Mesothelial cell of epicardium (in vitro differentiated cells): ENCODE data around the gene GTF2H4. TPM values are rescaled to one million over a fixed set of nuclear protein-coding genes. Genes with fewer than 3 reads are reported as not detected.

Experiments used
- DNase-seq, 2 experiments: peaks; one replicate each; pipeline ENCODE4 v3.0.0; 2021; ENCODE audit warnings: low spot score in 2 of 2; ENCODE audit not compliant: unreplicated experiment in 2 of 2
- H3K27ac Mint-ChIP-seq: 2 replicates; pipeline ENCODE4 v1.8.0; 2021; ENCODE audit warnings: mixed read lengths
- H3K27me3 Mint-ChIP-seq: 2 replicates; pipeline ENCODE4 v1.8.0; 2021; ENCODE audit warnings: low read depth, mixed read lengths
- H3K36me3 Mint-ChIP-seq: 2 replicates; pipeline ENCODE4 v1.8.0; 2021; ENCODE audit warnings: mixed read lengths
- H3K4me1 Mint-ChIP-seq: 2 replicates; pipeline ENCODE4 v1.8.0; 2021; ENCODE audit warnings: mixed read lengths
- H3K4me3 Mint-ChIP-seq: 2 replicates; pipeline ENCODE4 v1.8.0; 2021; ENCODE audit warnings: mild to moderate bottlenecking, moderate library complexity, mixed read lengths
- H3K9me3 Mint-ChIP-seq: 2 replicates; pipeline ENCODE4 v1.8.0; 2021; ENCODE audit warnings: mixed read lengths
- CTCF ChIP-seq: fragments of 200-600 bp; sonication (generic); IDR thresholded peaks from one replicate; pipeline ENCODE4 v1.5.0; 2021; ENCODE audit warnings: antibody characterized with exemption; ENCODE audit not compliant: unreplicated experiment
- total RNA-seq: library from RNA; stranded (reverse); gene quantifications from 3 replicates; pipeline ENCODE4 v1.2.1, GENCODE V29; 2021

Gene GTF2H4
- total RNA-seq, 1 donor from 2014 or later, result 62.1 TPM

- Mint-ChIP-seq H3K36me3 (peaks cover 40% of the 10 kb centered on the region), H3K27me3 (no peaks in the 10 kb centered on the region), H3K9me3 (no peaks in the 10 kb centered on the region), H3K4me1 (peaks cover 10% of the 10 kb centered on the region), H3K4me3 (no peak overlapping the region), H3K27ac (no peak overlapping the region)
- DNase-seq, result no peak
- TF ChIP-seq CTCF, result no peak
These were observed 14.3 kb upstream of the GTF2H4 start for GRCh38 chr6:30893666-30894065.

GRCh38 chr6:30894381-30894780 is 13.6 kb upstream of the GTF2H4 start:
- no peak for TF ChIP-seq CTCF
- H3K9me3 Mint-ChIP-seq, result no peaks in the 10 kb centered on the region
- H3K27me3 Mint-ChIP-seq, result no peaks in the 10 kb centered on the region
- H3K36me3 Mint-ChIP-seq, result peaks cover 42% of the 10 kb centered on the region
- no peak overlapping the region for H3K4me3 Mint-ChIP-seq
- H3K4me1 Mint-ChIP-seq, result peaks cover 10% of the 10 kb centered on the region
- no peak for DNase-seq
- H3K27ac Mint-ChIP-seq, result no peak overlapping the region

GRCh38 chr6:30894935-30895334 is 13.1 kb upstream of the GTF2H4 start:
- Mint-ChIP-seq H3K9me3 (no peaks in the 10 kb centered on the region), H3K36me3 (peaks cover 39% of the 10 kb centered on the region), H3K4me1 (peaks cover 6% of the 10 kb centered on the region), H3K27ac (no peak overlapping the region), H3K4me3 (no peak overlapping the region), H3K27me3 (no peaks in the 10 kb centered on the region)
- no peak for TF ChIP-seq CTCF
- DNase-seq, result no peak

GRCh38 chr6:30895343-30895742 is 12.7 kb upstream of the GTF2H4 start:
- TF ChIP-seq CTCF, result no peak
- H3K36me3 Mint-ChIP-seq, result peaks cover 39% of the 10 kb centered on the region
- H3K4me3 Mint-ChIP-seq, result no peak overlapping the region
- H3K27me3 Mint-ChIP-seq, result no peaks in the 10 kb centered on the region
- H3K4me1 Mint-ChIP-seq, result peaks cover 2% of the 10 kb centered on the region
- DNase-seq, result no peak
- no peaks in the 10 kb centered on the region for H3K9me3 Mint-ChIP-seq
- no peak overlapping the region for H3K27ac Mint-ChIP-seq

- Mint-ChIP-seq H3K4me1 (no peaks in the 10 kb centered on the region), H3K27ac (no peak overlapping the region), H3K27me3 (no peaks in the 10 kb centered on the region), H3K4me3 (no peak overlapping the region), H3K9me3 (no peaks in the 10 kb centered on the region), H3K36me3 (peaks cover 36% of the 10 kb centered on the region)
- no peak for TF ChIP-seq CTCF
- DNase-seq, result no peak
These were observed 11.5 kb upstream of the GTF2H4 start for GRCh38 chr6:30896541-30896940.

- Mint-ChIP-seq H3K27ac (no peak overlapping the region), H3K36me3 (peaks cover 30% of the 10 kb centered on the region), H3K4me3 (no peak overlapping the region), H3K4me1 (no peaks in the 10 kb centered on the region), H3K9me3 (no peaks in the 10 kb centered on the region), H3K27me3 (no peaks in the 10 kb centered on the region)
- TF ChIP-seq CTCF, result no peak
- DNase-seq, result no peak
These were observed 10.1 kb upstream of the GTF2H4 start for GRCh38 chr6:30897882-30898281.
